Activated T-cell treated with anti-CD3 and anti-CD28 coated beads for 1 hour (primary cell): Measurements from ENCODE around the gene ADARB1.

ENCODE experiments used
- DNase-seq: peaks from one replicate; pipeline ENCODE4 v3.0.0-alpha.2; 2020; ENCODE audit warnings: low read depth

ADARB1 gene

DNA sequence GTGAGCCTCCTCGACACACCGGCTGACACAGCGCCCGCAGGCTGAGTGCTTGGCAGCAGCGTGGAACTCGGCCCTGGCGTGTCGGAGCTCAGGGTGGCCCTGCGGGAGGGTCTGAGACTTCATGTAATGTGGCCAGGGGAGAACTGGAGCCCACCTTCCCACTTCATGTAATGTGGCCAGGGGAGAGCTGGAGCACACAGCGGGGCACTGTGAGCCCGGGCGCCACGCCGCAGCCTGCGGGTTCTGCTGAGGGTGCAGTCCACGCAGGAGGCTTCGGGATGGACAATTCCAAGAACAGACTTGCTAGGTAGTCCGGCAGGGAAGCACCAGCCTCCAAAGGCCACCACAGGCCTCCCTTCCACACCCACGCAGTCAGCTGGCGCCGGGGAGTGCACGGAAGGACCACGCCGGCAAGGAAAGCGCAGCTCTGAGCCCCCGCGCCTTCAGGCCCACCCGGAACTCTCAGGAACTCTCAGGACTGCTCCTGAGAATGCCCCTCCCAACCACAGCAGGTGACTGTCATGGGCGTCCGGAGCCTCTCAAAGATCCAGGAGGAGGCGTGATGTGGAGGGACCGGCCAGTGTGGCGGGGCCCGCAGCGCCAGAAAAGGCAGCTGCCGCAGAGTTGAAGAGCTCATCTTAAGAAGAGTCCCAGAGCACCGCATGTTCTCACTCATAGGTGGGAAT, 19.3 kb upstream of the ADARB1 start:
- no peak for DNase-seq

DNA sequence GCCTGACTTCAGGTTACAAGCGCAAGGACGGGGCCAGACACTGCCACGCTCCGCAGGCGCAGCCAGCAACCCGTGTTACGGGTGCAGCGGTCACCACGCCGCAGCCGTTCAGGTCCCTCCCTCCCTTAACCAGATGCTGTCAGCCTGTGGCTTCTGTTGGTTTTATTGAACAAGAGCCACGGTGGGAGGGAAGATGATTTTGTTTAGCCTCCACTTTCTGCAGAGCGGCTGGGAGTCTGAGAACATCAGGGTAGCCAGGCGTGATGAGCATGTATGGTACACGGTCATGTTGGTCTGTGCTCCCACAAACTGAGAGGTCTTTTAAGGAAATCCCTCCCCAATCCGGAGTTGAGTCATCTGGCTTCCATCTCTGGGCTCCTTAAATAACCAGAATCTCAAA, 18.5 kb upstream of the ADARB1 start:
- no peak for DNase-seq

DNA sequence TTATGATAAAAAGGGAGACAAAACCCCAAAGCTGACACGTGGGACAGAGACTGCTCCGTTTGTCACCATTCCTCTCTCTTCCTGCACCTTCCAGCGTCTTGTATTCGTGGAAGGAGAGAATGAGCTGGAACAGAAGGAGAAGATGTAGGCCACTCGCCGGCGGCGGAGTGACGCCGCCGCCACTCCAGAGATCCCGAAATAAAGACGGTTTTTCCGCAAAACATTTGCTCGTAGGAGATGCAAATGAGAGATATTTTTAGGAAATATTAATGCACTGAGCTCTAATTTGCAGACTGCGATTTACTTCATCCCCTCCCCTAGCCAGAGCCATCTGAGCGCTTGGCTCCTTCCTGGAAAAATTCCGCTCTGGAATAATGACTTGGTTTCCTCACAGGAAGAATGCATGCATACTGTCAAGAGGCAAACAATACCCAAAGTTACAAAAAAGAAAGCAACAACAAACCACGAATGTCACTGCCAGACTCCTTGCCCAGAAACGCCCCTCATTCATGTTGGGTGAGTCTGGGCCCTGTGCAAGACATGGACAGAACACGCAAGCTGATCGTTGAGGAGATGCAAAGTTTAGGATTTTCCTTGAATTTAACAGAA, 18.0 kb upstream of the ADARB1 start:
- no peak for DNase-seq

DNA sequence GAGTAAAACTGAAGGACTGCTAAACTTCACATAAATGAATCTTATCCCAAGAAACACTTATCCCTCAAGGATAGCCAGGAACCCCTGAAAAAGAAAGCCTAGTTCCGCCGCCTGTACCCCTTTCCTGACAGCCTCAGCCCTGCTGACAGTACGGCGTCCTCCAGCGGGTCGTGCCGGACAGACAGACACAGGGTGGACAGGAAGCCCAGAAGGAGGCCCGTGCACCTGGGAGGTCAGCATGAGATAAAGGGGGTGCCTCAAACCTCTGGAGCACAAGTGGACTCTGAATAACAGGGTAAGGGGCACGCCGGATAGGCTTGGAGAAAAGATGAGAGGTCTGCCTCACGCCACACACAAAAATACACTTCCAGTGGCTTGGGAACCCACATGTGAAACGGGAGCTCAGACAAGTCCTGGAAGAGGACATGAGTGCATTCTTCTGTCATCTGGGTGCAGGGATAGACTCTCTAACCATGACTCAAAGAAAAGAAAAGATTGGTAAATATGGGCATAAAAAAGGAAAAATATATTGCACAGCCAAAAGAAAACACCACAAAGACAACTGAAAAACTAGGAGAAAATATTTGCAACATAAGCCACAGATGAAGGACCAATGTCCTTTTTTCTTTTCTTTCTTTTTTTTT, 17.3 kb upstream of the ADARB1 start:
- DNase-seq = no peak

DNA sequence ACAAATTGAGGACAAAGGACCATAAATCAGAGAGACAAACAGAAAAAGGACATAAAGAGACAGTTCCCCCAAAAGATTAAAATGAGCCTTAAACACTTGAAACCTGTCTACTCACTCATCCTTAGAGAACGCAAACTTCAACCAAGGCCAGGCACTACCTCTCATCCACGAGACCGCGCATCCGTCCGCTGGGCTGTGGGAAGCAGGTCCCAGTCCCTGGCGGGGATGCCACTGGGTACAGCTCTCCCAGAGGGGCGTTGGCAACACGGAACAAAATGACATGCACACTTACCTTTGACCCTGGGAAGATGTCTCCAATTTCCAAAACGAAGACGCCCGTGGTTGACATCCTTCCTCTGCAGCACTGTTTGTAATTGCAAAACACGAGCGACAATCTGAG, 16.5 kb upstream of the ADARB1 start:
- no peak for DNase-seq

DNA sequence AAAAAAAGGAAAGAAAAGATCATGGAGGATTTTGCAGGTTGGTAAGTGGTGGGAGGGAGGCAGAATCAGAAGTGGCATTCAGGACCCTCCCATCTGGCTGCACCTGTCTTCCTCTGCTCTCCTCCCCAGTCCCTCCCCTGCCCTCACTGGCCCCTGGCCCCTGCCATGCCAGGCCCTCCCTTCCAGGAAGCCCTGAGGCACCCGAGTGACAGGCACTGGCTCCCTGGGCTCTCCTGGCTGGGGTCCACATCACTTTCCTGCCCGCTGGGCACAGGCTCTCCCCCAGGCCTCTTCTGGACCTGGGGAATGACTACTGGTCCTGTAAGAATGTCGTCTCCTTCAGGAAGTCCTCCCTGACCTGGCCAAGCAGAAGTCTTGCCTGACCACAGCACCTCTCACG, 15.3 kb upstream of the ADARB1 start:
- no peak for DNase-seq

DNA sequence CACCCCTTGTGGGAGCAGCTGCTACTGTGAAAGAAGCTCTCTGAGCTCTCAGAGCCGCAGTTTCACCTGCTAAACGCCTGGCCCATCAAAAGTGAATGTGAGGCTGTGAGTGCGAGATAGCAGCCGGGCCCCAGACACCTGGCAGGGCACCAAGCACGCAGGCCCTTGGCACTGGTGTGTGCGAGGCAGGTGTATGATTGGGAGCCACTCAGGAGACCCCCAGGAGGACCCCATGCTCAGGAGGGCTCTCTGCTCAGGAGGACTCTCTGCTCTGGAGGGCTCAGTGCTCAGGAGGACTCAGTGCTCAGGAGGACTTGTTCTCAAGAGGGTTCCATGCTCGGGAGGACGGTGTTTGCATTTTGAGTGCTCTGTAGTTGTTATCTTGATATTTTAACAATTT, 14.3 kb upstream of the ADARB1 start:
- DNase-seq = no peak

DNA sequence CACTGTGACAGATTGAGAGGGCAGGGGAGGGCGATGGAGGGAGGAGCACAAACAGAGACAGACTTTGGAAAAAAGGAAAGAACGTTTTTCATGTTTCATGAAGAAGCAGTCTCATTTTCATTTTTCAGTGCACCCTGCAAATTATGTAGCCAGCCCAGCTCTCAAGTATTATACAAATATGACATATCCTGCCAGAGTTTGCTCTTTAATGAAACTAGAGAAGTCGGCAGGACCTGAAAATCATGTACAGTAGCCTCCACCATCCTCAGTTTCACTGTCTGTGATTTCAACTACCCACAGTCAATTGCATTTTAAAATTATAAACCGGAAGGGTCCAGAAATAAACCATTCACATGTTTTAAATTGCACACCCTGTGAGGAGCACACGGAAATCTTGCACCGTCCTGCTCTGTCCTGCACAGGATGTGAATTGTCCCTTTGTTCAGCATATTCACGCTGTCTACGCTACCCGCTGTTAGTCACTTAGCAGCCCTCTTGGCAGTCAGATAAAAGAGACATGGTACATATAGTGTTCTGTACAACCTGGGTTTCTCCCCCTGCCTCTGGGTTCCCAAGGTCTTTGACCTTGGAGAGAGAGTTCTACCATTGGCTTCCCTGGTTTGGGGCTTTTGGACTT, 13.6 kb upstream of the ADARB1 start:
- no peak for DNase-seq

DNA sequence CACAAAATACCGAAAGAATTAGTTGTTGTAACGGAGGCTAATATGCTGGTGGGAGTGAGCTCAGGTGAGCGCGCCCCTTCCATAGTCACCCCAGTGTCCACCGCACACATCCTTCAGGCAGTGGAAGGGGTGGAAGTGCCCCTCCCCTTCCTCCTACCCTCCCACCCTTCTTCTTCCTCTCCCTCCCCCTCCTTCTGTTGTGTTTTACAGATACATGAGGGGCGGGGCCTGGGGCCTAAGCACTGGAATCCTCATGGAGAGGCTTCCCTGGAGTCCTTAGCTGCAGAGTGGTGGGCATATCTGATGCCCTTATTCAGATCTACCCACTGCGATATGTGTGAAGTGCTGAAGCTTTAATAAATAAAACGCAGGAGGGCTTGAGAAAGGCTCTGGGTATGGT, 10.3 kb upstream of the ADARB1 start:
- no peak for DNase-seq

DNA sequence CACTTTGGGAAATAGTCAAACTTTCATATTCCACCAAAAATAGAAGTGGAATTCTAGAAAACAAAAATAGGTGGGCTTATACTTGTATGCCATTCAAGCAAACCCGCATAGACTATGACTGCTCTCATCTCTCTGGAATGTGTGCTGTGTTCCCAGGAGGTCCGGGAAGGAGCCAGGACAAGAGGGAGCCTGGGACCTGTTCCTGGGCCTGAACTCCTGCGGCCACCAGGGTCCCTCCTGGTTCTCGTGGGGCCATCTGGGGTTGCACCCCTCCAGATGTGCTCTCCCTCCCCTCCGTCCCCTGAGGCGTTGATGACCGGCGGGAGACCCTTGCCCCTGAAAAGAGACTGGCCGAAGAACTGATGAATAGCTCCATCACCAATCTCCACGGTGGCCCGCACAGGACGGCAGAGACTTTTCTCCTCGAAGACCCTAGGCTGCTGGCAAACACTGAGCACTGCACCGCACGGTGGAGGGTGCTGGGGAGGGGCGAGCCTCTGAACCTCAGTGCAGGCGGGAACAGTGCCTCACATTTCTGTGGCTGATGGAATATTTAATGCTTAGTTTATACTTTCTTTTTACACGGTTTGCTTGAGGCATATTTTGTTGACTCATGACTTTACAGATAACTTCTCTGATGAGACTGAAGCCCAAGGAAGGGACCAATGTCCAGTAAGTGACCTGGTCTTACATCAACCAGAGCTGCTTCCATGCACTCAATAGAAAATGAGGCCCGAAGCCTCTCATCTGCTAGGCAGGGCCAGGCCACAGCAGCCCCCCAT, 9.6 kb upstream of the ADARB1 start:
- DNase-seq = no peak

DNA sequence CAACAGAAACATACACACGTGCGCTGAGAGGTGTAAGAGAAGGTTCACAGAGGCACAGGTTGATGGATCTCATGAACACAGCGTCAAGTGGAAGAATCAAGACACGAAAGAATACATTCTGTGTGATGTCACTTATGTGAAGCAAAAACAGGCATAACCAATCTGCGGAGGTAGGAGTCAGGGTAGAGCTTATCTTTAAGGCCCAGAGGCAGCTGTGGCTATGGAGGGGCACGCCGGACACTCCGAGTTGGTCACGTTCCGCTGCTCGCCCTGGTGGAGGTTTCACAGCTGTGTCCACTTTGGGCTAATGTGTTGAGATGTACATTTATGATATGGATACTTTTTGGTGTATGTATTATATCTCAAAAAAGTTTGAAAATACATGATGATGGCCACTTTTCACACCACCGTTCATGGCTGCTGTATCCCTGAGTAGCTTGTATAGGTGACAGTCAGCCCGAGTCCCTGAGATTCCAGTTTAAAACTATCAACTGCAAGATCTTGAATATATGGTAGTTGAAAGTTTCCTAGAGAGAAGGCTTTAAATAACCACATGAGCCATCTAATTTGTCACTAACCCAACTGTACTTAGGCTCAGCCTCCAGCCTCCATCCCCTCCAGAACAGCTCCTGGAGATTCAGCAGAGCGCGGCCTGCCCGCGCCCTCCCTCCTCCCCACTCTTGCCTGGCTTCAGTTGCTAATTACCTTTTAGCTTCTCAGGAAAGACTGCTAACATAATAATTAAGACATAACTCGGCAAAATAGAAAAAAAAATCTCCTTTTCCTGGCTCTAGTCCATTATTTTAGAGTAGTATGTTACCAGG, 6.7 kb upstream of the ADARB1 start:
- no peak for DNase-seq

DNA sequence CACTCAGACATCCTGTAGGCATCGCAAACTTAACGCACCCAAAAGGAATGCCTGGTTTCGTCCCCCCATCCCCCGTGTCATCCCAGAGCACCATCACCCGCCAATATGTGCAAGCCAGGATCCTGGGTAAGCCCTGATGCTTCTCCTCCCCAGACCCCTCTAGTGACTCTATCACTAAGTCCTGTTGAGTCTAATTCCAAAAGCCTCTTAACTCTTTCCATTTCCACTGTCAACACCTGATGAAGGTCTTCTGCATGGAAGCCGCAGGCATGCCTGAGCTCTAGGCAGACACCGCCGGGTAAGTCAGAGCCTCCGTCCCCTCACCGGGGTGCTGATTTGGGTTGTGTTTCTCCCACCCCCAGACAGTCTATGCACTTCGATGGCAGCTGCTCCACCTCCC, 5.3 kb upstream of the ADARB1 start:
- DNase-seq = no peak

DNA sequence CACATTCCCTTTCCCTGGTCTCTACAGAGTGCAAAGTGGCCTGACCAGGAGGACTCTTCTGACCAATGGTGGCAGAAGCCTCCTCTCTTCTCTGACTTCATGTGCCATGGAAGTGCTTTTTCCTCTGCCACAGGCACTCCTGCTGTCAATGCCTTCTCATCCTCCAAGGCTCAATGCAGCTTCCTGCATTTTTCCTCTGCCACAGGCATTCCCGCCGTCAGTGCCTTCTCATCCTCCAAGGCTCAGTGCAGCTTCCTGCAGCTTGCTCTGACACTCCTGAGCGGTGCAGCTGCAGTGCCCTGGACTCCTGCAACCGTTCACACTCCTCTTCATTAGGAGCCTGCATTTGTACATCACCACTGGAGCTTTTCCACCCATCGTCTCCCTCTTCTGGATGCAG, 4.7 kb upstream of the ADARB1 start:
- DNase-seq = no peak

DNA sequence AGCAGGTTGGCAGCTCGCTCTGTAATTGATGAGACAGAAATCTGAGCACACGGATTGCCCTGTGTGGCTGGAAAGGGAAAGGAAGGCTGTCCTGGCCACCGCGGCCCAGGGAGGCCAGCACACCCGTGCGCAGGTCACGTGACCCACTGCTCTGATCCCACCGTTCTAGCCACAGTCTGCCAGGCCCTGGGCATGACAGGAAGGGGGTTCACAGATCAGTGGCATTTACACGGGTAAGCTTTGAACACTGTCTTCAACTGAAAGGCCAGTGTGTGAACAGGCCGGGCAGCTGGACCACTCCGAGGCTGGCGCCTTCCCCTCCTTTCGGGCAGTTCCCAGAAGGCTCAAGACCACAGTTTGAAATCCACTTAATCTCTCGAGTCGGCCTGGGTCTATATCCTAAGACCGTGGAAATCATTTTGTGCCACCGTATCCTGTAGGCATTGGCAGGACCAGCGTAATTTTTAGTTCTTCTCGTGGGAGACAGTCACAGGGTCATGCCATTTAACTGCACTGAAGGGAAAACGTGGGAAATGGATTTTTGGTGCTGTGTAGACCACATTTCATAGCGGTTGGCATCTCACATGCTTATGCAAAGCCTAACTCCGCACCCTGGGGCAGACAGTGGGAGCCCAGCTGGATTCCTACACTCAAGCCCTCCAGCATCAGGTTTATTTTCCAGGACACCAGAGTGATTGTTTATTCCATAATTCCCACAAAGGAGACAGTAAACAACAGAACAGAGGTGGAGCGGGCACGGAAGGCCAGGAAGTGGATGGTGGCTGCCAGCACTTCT, 3.1 kb upstream of the ADARB1 start:
- no peak for DNase-seq

DNA sequence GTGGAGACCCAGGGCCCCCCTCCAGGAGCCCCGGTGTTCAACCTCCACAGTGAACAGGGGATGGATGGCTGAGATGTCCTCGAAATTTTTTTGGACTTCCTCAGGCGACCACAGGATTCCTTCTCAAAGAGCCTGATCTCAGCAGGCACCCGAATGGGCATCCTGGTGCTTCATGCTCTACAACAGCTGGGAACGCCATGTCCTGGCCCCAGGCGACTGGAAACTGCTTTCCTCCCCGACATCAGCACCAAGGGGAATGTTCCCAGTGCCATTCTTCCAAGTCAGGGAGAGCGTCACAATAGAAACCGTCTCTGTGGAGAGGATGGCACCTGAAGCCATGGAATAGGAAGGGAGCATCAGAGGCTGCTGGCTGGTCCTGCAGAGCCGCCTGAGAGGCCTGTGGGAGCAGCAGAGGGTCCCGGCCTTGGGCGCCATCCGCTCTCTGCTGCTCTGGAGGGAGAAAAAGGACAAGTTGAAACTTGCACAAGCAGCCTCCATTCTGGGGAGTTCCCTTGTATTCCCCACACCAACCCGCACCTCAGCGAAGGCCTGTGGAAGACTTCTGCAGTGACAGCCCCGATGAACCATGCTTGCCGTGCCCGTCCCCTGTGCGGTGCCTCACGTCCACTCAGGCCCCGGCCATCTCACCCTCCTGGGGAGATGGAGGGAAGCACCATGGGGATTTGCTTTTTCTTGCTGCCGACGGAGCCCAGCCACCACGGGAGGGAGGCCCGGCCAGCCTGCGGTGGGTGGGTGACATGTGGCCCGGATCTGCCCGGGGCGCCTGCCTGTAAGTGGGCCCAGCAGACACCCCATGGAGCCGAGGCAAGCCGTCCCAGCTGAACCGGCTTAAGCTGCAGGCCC, 2.3 kb upstream of the ADARB1 start:
- no peak for DNase-seq

DNA sequence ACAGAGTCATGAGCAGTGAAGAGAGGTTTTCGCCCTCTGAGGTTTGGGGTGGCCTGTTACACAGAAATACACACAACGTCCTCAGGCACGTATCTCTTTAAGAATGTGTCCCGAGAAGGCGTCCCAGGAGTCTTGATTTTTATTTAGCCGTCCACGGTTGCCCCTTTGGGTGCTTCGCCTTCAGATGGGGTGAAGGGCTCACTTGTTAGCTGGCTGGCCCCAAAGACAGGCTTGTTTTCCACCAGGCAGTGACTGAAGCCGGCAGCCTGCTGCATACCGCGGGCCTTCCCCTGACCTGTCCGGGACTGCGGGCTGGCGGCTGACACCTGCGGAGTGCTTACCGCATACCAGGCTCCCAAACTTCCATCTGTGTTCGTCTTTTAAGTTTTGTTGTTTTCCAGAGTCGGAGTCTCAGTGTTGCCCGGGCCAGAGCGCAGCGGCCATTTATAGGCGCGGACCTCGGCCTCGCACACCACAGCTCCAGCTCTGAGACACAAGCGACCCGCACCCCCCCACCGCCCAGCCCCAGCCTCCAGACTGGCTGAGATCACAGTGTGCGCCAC, 1.6 kb upstream of the ADARB1 start:
- no peak for DNase-seq

DNA sequence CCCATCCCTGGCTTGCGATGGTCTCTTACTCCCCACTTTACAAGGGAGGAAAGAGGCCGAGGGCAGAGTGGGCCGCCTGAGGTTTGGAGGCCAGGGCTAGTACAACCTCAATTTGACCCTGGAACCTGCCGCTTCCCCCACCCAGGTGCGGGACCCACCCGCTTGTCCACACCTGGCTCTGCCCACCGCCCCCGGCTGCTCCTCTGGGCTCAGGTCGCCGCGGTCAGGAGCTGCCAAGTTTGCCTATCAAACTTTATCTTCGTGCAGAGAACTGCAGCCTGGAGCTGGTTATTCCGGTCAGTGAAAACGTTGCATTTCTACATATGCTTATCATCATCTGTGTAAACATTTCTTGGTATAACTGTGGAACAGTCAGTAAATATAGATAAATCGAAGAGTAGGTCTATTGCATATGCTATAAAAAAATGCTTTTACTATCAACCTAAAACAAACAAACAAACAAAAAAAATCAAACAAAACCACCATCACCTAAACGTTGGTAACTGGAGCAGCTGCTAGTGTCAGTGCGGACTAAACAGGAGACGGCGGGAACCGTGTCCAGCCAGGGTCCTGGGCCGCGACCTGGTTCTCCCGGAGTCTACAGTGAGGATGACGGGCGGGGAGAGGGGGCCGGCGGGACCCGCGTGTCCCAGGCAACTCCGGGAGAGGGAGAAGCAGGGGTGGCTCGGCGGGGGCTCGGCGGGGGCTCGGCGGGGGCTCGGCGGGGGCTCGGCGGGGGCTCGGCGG, 906 bp upstream of the ADARB1 start:
- DNase-seq = no peak

DNA sequence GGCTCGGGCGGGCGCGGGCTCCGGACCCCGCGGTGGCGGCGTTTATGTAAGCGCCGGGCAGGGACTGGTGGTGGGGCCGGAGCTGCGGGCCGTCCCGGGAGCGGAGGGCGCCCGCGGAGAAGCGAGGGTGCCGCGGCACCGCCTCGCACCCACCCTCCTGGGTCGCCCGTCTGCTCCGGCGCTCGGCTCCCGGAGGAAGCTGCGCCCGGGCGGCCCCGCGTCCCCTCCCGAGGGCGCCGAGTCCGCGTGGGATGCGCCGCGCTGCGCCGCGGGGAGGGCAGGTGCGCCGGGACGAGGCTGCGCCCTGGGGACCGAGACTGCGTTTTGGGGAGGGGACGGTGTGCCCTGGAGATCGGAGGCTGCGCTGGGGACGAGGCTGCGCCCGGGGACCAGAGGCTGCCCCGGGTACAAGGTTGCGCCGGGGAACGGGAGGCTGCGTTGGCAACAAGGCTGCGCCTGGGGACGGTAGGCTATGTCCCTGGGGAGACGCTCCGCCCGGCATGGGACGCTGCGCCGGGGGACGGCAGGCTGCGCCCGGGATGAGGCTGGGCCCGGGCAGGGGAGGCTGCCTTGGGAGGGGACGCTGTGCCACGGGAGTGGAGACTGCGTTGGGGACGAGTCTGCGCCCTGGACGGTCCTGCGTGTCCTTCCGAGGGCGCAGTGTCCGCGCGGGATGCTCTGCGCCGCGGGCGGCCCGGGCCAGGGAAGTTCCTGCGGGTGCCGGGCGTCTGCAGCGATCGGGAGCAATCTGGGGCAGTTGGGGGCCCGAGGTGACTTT, 627 bp downstream of the ADARB1 start:
- peak; percentile 9 for DNase-seq
